Endothelial cell (in vitro differentiated cells): Measurements from ENCODE around the gene AKR1C8. TPM values are rescaled to one million over a fixed set of nuclear protein-coding genes. Genes with fewer than 3 reads are reported as not detected.

Experiments used
- DNase-seq: peaks from one replicate; pipeline ENCODE4 v3.0.0; 2021; ENCODE audit warnings: low spot score
- H3K27ac Mint-ChIP-seq: one replicate; pipeline ENCODE4 v1.8.0; 2021; ENCODE audit warnings: mixed read lengths, inconsistent platforms; ENCODE audit not compliant: unreplicated experiment
- H3K27me3 Mint-ChIP-seq: one replicate; pipeline ENCODE4 v1.8.0; 2021; ENCODE audit warnings: mild to moderate bottlenecking, moderate library complexity, mixed read lengths, inconsistent platforms; ENCODE audit not compliant: unreplicated experiment
- H3K36me3 Mint-ChIP-seq: one replicate; pipeline ENCODE4 v1.8.0; 2021; ENCODE audit warnings: mild to moderate bottlenecking, low read depth, mixed read lengths, inconsistent platforms; ENCODE audit not compliant: unreplicated experiment
- H3K4me1 Mint-ChIP-seq: one replicate; pipeline ENCODE4 v1.8.0; 2021; ENCODE audit warnings: mild to moderate bottlenecking, mixed read lengths, inconsistent platforms; ENCODE audit not compliant: unreplicated experiment
- H3K4me3 Mint-ChIP-seq: one replicate; pipeline ENCODE4 v1.8.0; 2021; ENCODE audit warnings: mild to moderate bottlenecking, mixed read lengths, inconsistent platforms; ENCODE audit not compliant: unreplicated experiment
- H3K9me3 Mint-ChIP-seq: one replicate; pipeline ENCODE4 v1.8.0; 2021; ENCODE audit warnings: mixed read lengths, inconsistent platforms; ENCODE audit not compliant: unreplicated experiment
- total RNA-seq: library from RNA; stranded (reverse); fragmentation: NEBNext Ultra II Directional; extraction: Animal tissue kit (Norgen Biotek cat#: 25700); gene quantifications from one replicate; pipeline ENCODE4 v1.2.1, GENCODE V29; 2021; ENCODE audit not compliant: unreplicated experiment
- TF ChIP-seq, protein P1 (sequence below): fragments of 200-600 bp; sonication (generic); IDR thresholded peaks from one replicate; pipeline ENCODE4 v1.5.0; 2021; ENCODE audit warnings: antibody characterized with exemption; ENCODE audit not compliant: unreplicated experiment

AKR1C8 gene
- total RNA-seq, 1 donor from 2014 or later: not detected

GRCh38 chr10:5151076-5151475 lies 33.9 kb downstream of the AKR1C8 start:
- TF ChIP-seq, protein P1, sequence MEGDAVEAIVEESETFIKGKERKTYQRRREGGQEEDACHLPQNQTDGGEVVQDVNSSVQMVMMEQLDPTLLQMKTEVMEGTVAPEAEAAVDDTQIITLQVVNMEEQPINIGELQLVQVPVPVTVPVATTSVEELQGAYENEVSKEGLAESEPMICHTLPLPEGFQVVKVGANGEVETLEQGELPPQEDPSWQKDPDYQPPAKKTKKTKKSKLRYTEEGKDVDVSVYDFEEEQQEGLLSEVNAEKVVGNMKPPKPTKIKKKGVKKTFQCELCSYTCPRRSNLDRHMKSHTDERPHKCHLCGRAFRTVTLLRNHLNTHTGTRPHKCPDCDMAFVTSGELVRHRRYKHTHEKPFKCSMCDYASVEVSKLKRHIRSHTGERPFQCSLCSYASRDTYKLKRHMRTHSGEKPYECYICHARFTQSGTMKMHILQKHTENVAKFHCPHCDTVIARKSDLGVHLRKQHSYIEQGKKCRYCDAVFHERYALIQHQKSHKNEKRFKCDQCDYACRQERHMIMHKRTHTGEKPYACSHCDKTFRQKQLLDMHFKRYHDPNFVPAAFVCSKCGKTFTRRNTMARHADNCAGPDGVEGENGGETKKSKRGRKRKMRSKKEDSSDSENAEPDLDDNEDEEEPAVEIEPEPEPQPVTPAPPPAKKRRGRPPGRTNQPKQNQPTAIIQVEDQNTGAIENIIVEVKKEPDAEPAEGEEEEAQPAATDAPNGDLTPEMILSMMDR: no peak
- H3K9me3 Mint-ChIP-seq: peaks cover 12% of the 10 kb centered on the region
- no peaks in the 10 kb centered on the region for H3K4me1 Mint-ChIP-seq
- no peak for DNase-seq
- H3K27me3 Mint-ChIP-seq: no peaks in the 10 kb centered on the region
- no peaks in the 10 kb centered on the region for H3K36me3 Mint-ChIP-seq
- no peak overlapping the region for H3K27ac Mint-ChIP-seq
- H3K4me3 Mint-ChIP-seq: no peak overlapping the region

DNA sequence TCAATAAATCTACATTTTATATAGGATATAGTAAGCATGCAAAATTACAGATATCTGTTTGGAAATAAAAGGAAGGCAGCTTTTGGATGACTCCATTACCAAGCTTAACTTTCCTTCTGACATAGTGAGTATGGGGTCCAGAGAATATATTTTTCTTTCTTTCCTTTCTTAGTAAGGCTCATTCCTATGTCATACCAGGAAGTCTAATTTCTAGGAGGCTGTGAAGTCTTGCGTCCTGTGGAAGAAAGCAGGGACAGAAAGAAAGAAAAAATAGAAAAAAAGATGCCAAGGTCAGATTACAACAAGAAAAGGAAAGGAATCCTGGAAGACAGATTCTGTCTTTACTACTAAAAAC lies 36.3 kb downstream of the AKR1C8 start:
- H3K4me1 Mint-ChIP-seq: no peaks in the 10 kb centered on the region
- no peak for DNase-seq
- TF ChIP-seq, protein P1: no peak
- no peaks in the 10 kb centered on the region for H3K36me3 Mint-ChIP-seq
- H3K27ac Mint-ChIP-seq: no peak overlapping the region
- H3K4me3 Mint-ChIP-seq: no peak overlapping the region
- no peaks in the 10 kb centered on the region for H3K27me3 Mint-ChIP-seq
- H3K9me3 Mint-ChIP-seq: peaks cover 12% of the 10 kb centered on the region

GRCh38 chr10:5147981-5148677 lies 36.8 kb downstream of the AKR1C8 start:
- Mint-ChIP-seq H3K4me3 (no peak overlapping the region), H3K4me1 (no peaks in the 10 kb centered on the region), H3K27ac (no peak overlapping the region), H3K36me3 (no peaks in the 10 kb centered on the region), H3K9me3 (peaks cover 7% of the 10 kb centered on the region), H3K27me3 (no peaks in the 10 kb centered on the region)
- DNase-seq: no peak
- TF ChIP-seq, protein P1: no peak

- H3K9me3 Mint-ChIP-seq: peaks cover 7% of the 10 kb centered on the region
- no peaks in the 10 kb centered on the region for H3K36me3 Mint-ChIP-seq
- TF ChIP-seq, protein P1: no peak
- H3K4me3 Mint-ChIP-seq: no peak overlapping the region
- no peak overlapping the region for H3K27ac Mint-ChIP-seq
- H3K4me1 Mint-ChIP-seq: no peaks in the 10 kb centered on the region
- DNase-seq: no peak
- no peaks in the 10 kb centered on the region for H3K27me3 Mint-ChIP-seq
Observed at GRCh38 chr10:5147255-5147980, 37.5 kb downstream of the AKR1C8 start.

- TF ChIP-seq, protein P1: no peak
- Mint-ChIP-seq H3K4me3 (no peak overlapping the region), H3K27me3 (no peaks in the 10 kb centered on the region), H3K36me3 (no peaks in the 10 kb centered on the region), H3K27ac (no peak overlapping the region), H3K4me1 (no peaks in the 10 kb centered on the region), H3K9me3 (peaks cover 7% of the 10 kb centered on the region)
- DNase-seq: no peak
Observed at GRCh38 chr10:5146920-5147254, 38.1 kb downstream of the AKR1C8 start.
